OCI-LY1 (cell line): Measurements from ENCODE around the gene NARF.
"Not testable (repeated sequence)": the region's sequence is repeated elsewhere in the genome, so short reads cannot be mapped to it uniquely, and the experiment has no call there.

Experiments
- CTCF ChIP-seq: fragments of 200-600 bp; sonication (generic), shearing (Covaris generic); IDR thresholded peaks from 2 replicates; pipeline ENCODE4 v1.5.1; 2017; ENCODE audit warnings: mild to moderate bottlenecking, antibody characterized with exemption, low read length, moderate library complexity, mixed read lengths
- EZH2 ChIP-seq: fragments of 200-600 bp; sonication (generic), shearing (Covaris generic); IDR thresholded peaks from 2 replicates; pipeline ENCODE4 v1.8.0; 2017; ENCODE audit warnings: borderline replicate concordance, mixed run types, mild to moderate bottlenecking, antibody characterized with exemption, low read length, moderate library complexity, mixed read lengths

GRCh38 chr17:82453151-82453550 lies 5.4 kb upstream of the NARF start:
- TF ChIP-seq CTCF, EZH2: not testable (repeated sequence)
